Osteoblast (primary cell): ENCODE results near the gene GDI1. TPM values are rescaled to one million over a fixed set of nuclear protein-coding genes. Genes with fewer than 3 reads are reported as not detected.

Source experiments
- DNase-seq: peaks from one replicate; pipeline ENCODE4 v3.0.0; 2011; ENCODE audit warnings: low spot score, mixed read lengths; ENCODE audit not compliant: insufficient read length; ENCODE audit errors: missing footprints
- H2AFZ ChIP-seq: 2 replicates; pipeline ENCODE4 v1.6.0; 2011; ENCODE audit warnings: mild to moderate bottlenecking, low read length
- H3K27ac ChIP-seq: 2 replicates; pipeline ENCODE4 v1.5.1; 2011; ENCODE audit warnings: mild to moderate bottlenecking, low read depth, low read length, moderate library complexity
- H3K27me3 ChIP-seq: 2 replicates; pipeline ENCODE4 v1.6.0; 2012; ENCODE audit warnings: mild to moderate bottlenecking, control low read depth, inconsistent platforms, low read length, moderate library complexity; ENCODE audit not compliant: insufficient read depth
- H3K36me3 ChIP-seq: 2 replicates; pipeline ENCODE4 v1.5.1; 2011; ENCODE audit warnings: mild to moderate bottlenecking, low read length, control low read depth, moderate library complexity; ENCODE audit not compliant: insufficient read depth
- H3K4me1 ChIP-seq: 2 replicates; pipeline ENCODE4 v1.5.1; 2011; ENCODE audit warnings: mild to moderate bottlenecking, low read length, control low read depth, moderate library complexity; ENCODE audit not compliant: insufficient read depth
- H3K4me2 ChIP-seq: 2 replicates; pipeline ENCODE4 v1.6.0; 2011; ENCODE audit warnings: mild to moderate bottlenecking, low read length; ENCODE audit not compliant: insufficient read depth
- H3K4me3 ChIP-seq: fragments of 200-600 bp; sonication (generic); 3 replicates; pipeline ENCODE4 v1.5.1; 2012; ENCODE audit warnings: mild to moderate bottlenecking, low read length, inconsistent platforms; ENCODE audit not compliant: insufficient read depth
- H3K79me2 ChIP-seq: 2 replicates; pipeline ENCODE4 v1.6.0; 2012; ENCODE audit warnings: mild to moderate bottlenecking, low read length, control low read depth, inconsistent platforms; ENCODE audit not compliant: insufficient read depth
- H3K9me3 ChIP-seq: 2 replicates; pipeline ENCODE4 v1.5.1; 2011; ENCODE audit warnings: low read depth, low read length, control low read depth
- H4K20me1 ChIP-seq: 2 replicates; pipeline ENCODE4 v1.6.0; 2012; ENCODE audit warnings: mild to moderate bottlenecking, low read length, control low read depth; ENCODE audit not compliant: insufficient read depth
- CTCF ChIP-seq: IDR thresholded peaks from 2 replicates; pipeline ENCODE4 v1.5.1; 2011; ENCODE audit warnings: mild to moderate bottlenecking, low read depth, low read length, moderate library complexity; ENCODE audit errors: extremely low read depth
- total RNA-seq: library from RNA; depleted of rRNA; stranded (reverse); fragments of >200 nt; gene quantifications from 2 replicates; pipeline ENCODE4 v1.2.3, GENCODE V29; 2012

The GDI1 gene
- total RNA-seq, 1 donor: 74.6 TPM

GRCh38 chrX:154472685-154473632 is 36.0 kb downstream of the GDI1 start:
- no peak overlapping the region for H3K4me3 ChIP-seq
- H3K9me3 ChIP-seq: no peaks in the 10 kb centered on the region
- H3K27ac ChIP-seq: no peak overlapping the region
- H4K20me1 ChIP-seq: peaks cover 3% of the 10 kb centered on the region
- TF ChIP-seq CTCF: no peak
- no peak overlapping the region for H3K4me2 ChIP-seq
- H2AFZ ChIP-seq: no peak overlapping the region
- peak; percentile 73 for DNase-seq
- no peaks in the 10 kb centered on the region for H3K27me3 ChIP-seq
- peaks cover 11% of the 10 kb centered on the region for H3K36me3 ChIP-seq
- no peaks in the 10 kb centered on the region for H3K4me1 ChIP-seq
- no peaks in the 10 kb centered on the region for H3K79me2 ChIP-seq

- Histone ChIP-seq H3K36me3 (peaks cover 11% of the 10 kb centered on the region), H3K79me2 (no peaks in the 10 kb centered on the region), H3K9me3 (no peaks in the 10 kb centered on the region), H2AFZ (no peak overlapping the region), H3K27me3 (no peaks in the 10 kb centered on the region), H4K20me1 (peaks cover 3% of the 10 kb centered on the region), H3K4me2 (no peak overlapping the region), H3K4me1 (no peaks in the 10 kb centered on the region), H3K4me3 (no peak overlapping the region), H3K27ac (no peak overlapping the region)
- peak; percentile 86 for DNase-seq
- TF ChIP-seq CTCF: no peak
Measured at GRCh38 chrX:154473683-154474082, 36.7 kb downstream of the GDI1 start.

DNA sequence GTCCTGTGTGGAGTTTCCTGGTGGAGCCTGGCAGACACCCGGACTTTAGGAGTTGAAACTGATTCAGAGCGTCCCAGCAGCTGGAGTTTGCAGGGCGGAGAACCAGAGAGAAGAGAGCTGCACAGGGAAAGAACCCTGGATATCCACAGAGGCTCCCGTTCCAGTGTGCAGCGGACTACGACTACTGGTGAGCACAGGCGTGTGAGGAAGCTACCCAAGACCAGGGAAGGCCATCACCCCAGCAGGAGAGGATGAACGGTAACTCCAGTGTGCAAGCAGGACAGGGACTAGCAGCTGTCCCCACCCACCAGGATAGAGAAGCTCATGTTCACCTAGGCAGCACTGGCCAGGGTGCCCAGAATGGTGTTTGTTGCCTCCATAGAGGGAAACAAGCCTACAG is 39.9 kb downstream of the GDI1 start:
- Histone ChIP-seq H3K9me3 (no peaks in the 10 kb centered on the region), H3K4me3 (no peak overlapping the region), H3K4me2 (no peak overlapping the region), H3K4me1 (no peaks in the 10 kb centered on the region), H4K20me1 (no peaks in the 10 kb centered on the region), H3K36me3 (peaks cover 8% of the 10 kb centered on the region), H2AFZ (no peak overlapping the region), H3K27me3 (no peaks in the 10 kb centered on the region), H3K27ac (no peak overlapping the region), H3K79me2 (no peaks in the 10 kb centered on the region)
- DNase-seq: peak; percentile 82
- TF ChIP-seq CTCF: no peak

DNA sequence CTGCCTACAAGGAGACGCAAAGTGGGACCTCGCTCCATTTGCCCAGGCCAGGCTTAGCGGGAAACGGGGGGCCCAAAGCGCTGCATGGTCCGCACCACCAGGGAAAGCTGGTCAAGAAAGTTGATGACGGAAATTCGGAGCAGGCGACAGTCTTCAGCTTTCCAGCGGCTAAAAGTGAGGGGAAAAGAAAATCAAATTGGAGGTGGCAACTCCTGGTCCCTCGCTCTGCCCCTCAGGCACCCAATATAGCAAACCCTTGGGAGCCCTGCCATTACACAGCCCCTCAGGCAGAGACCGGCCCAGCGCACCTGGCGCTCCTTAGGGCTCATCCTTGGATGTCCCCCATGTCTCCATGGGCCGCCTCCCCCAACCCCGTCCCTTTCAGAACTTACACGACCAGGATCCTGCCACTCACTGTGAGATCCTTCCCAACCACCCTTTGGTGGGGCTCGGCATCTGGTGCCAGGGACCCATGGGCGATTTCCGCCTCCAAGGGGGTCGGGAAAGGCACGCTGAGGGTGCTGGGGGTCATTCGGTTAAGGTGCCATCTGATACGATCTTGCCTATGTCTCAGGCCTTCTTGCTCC is 41.0 kb downstream of the GDI1 start:
- peak; percentile 78 for DNase-seq
- Histone ChIP-seq H3K4me2 (peak overlapping the region; percentile 76), H4K20me1 (no peaks in the 10 kb centered on the region), H3K4me1 (no peaks in the 10 kb centered on the region), H3K27me3 (no peaks in the 10 kb centered on the region), H3K36me3 (peaks cover 8% of the 10 kb centered on the region), H3K4me3 (peak overlapping the region; percentile 64), H2AFZ (no peak overlapping the region), H3K9me3 (no peaks in the 10 kb centered on the region), H3K27ac (peak overlapping the region; percentile 13), H3K79me2 (no peaks in the 10 kb centered on the region)
- no peak for TF ChIP-seq CTCF
